ENCODE data around the gene PRUNE2.
"Not testable (repeated sequence)": the region's sequence is repeated elsewhere in the genome, so short reads cannot be mapped to it uniquely, and the experiment has no call there.

PRUNE2 gene

DNA sequence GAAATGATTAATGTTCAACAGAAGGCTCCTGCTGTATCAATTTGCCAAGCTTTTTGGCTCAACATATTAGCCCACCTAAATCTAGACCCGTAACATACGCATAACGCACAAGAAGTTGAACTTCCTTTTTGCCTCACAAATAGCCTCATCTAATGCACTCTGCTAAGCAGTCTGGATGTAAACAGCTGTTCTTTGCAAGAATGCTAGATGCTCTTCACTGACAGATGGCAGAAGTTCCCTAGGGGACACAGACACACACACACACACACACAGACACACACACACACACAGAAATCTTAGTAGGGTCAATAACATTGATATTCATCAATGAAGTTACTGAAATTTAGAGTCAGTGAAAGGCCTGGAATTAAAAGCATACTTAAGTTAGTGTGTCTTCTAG, 154.9 kb downstream of the PRUNE2 start:
- H3K4me3 ChIP-seq (replicated peaks; ENCODE audit: low read depth, low read length): no peak overlapping the region
- DNase-seq (ENCODE audit: extremely low read depth, low read depth): no peak
- TF ChIP-seq, protein P1, sequence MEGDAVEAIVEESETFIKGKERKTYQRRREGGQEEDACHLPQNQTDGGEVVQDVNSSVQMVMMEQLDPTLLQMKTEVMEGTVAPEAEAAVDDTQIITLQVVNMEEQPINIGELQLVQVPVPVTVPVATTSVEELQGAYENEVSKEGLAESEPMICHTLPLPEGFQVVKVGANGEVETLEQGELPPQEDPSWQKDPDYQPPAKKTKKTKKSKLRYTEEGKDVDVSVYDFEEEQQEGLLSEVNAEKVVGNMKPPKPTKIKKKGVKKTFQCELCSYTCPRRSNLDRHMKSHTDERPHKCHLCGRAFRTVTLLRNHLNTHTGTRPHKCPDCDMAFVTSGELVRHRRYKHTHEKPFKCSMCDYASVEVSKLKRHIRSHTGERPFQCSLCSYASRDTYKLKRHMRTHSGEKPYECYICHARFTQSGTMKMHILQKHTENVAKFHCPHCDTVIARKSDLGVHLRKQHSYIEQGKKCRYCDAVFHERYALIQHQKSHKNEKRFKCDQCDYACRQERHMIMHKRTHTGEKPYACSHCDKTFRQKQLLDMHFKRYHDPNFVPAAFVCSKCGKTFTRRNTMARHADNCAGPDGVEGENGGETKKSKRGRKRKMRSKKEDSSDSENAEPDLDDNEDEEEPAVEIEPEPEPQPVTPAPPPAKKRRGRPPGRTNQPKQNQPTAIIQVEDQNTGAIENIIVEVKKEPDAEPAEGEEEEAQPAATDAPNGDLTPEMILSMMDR (IDR thresholded peaks at IDR 0.05; ENCODE audit: low read depth, low read length, missing control alignments): no peak

- DNase-seq (ENCODE audit: extremely low read depth, low read depth): no peak
- H3K4me3 ChIP-seq (replicated peaks; ENCODE audit: low read depth, low read length): no peak overlapping the region
- TF ChIP-seq, protein P1 (IDR thresholded peaks at IDR 0.05; ENCODE audit: low read depth, low read length, missing control alignments): no peak
Measured at GRCh38 chr9:76744336-76744735, 161.6 kb downstream of the PRUNE2 start.

- no peak for DNase-seq (ENCODE audit: extremely low read depth, low read depth)
- TF ChIP-seq, protein P1 (IDR thresholded peaks at IDR 0.05; ENCODE audit: low read depth, low read length, missing control alignments): no peak
- no peak overlapping the region for H3K4me3 ChIP-seq (replicated peaks; ENCODE audit: low read depth, low read length)
Measured at GRCh38 chr9:76743931-76744330, 162.0 kb downstream of the PRUNE2 start.

DNA sequence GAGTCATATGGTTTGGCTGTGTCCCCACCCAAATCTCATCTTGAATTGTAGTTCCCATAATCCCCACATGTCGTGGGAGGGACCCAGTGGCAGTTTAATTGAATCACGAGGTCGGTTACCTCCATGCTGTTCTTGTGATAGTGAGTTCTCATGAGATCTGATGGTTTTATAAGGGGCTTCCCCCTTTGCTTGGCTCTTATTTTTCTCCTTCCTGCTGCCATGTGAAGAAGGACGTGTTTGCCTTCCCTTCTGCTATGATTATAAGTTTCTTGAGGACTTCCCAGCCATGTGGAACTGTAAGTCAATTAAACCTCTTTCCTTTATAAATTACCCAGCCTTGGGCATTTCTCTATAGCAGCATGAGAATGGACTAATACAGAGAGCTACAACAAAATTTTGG, 163.0 kb downstream of the PRUNE2 start:
- not testable (repeated sequence) for DNase-seq (ENCODE audit: extremely low read depth, low read depth); H3K4me3 ChIP-seq (replicated peaks; ENCODE audit: low read depth, low read length)

- no peak overlapping the region for H3K4me3 ChIP-seq (replicated peaks; ENCODE audit: low read depth, low read length)
- TF ChIP-seq, protein P1 (IDR thresholded peaks at IDR 0.05; ENCODE audit: low read depth, low read length, missing control alignments): no peak
- DNase-seq (ENCODE audit: extremely low read depth, low read depth): no peak
Measured at GRCh38 chr9:76741524-76741923, 164.4 kb downstream of the PRUNE2 start.

DNA sequence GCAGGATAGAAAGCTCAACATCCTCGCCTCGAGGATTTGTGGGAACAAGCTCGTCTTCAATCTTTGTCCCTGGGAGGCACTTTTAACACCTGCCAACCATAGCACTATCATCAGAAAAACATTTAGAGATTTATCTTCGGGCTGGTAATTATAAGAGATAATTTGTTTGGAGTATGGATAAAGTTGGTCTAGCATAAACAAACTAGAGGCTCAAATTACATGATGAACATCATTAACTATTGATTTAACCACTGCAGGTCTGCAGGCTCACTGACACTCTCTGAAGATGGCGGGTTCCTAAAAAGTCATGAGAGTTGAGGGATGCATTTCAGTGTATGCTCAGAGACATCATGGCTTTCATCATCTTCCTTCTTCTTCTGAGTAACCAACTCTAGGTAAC, 167.5 kb downstream of the PRUNE2 start:
- TF ChIP-seq, protein P1 (IDR thresholded peaks at IDR 0.05; ENCODE audit: low read depth, low read length, missing control alignments): no peak

DNA sequence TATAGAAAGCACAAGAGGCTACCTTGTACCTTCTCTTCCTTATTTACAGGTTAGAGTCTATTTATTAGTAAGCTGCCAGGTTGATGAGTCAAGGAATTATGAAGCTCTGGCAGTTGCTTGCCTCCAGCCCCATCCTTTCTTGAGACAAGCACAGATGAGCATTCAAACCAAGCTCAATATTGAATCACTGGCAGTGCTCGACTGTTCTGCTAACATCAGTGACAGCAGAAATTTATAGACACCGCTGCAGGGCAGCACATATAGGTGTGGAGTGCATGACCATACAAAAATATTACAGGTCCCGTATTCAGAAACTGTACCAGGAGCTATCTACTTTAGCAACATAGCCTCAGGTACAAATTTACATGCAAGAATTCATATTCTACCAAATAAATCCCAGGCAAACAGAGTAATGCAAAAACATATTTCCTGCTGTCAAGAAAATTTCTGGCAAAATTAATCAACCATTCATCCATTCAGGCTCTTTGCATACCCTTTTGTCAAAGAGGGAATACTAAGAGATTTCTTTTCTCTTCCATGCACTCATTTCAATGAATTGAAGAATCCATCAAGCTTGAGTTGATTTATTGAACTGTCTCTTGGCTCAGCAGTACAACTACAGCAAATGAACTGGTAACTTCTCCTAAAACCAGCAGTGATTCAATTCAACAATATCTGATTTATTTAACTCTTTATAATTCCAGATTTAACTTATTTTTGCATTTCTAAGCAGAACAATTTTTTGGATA, 168.6 kb downstream of the PRUNE2 start:
- TF ChIP-seq, protein P1 (IDR thresholded peaks at IDR 0.05; ENCODE audit: low read depth, low read length, missing control alignments): no peak
- no peak for DNase-seq (ENCODE audit: extremely low read depth, low read depth)
- no peak overlapping the region for H3K4me3 ChIP-seq (replicated peaks; ENCODE audit: low read depth, low read length)

More for the DNA sequence above, 167.5 kb downstream of the PRUNE2 start:
- no peak for DNase-seq (ENCODE audit: extremely low read depth, low read depth)
- H3K4me3 ChIP-seq (replicated peaks; ENCODE audit: low read depth, low read length): no peak overlapping the region

Measured in HFF-Myc (cell line).